ENCODE measurements around the gene CD19.

GRCh38 chr16:28882551-28883160 is 49.1 kb upstream of the CD19 start:
- no peak for TF ChIP-seq POLR2A (IDR thresholded peaks at IDR 0.05)
- no peak for TF ChIP-seq CTCF (IDR thresholded peaks at IDR 0.05)
